HG02623 (cell line): ENCODE data around the gene EPM2AIP1.
"Not testable (repeated sequence)": the region's sequence is repeated elsewhere in the genome, so short reads cannot be mapped to it uniquely, and the experiment has no call there.

Experiments
- ATAC-seq: cut with Tn5 transposase; IDR thresholded peaks from one replicate; pipeline ENCODE4 v1.9.1; 2021; ENCODE audit warnings: moderate library complexity; ENCODE audit not compliant: unreplicated experiment

Gene EPM2AIP1

GRCh38 chr3:36993326-36994283 is 674 bp upstream of the EPM2AIP1 start, which contains the start of gene MLH1:
Gene MLH1 (plus strand): TSS chr3:36993518. CDS start chr3:36993548, 30 bp downstream.
- peak; percentile 89 for ATAC-seq

GRCh38 chr3:36991923-36992805 is 767 bp downstream of the EPM2AIP1 start:
- no peak for ATAC-seq

- ATAC-seq, result no peak
These were observed 1.8 kb downstream of the EPM2AIP1 start for GRCh38 chr3:36991147-36991546.

GRCh38 chr3:36989568-36989967 is 3.4 kb downstream of the EPM2AIP1 start:
- no peak for ATAC-seq

- no peak for ATAC-seq
These were observed 3.9 kb downstream of the EPM2AIP1 start for GRCh38 chr3:36989005-36989404.

GRCh38 chr3:36988356-36988755 is 4.6 kb downstream of the EPM2AIP1 start:
- ATAC-seq, result no peak

GRCh38 chr3:36981006-36981405 is 11.9 kb downstream of the EPM2AIP1 start:
- no peak for ATAC-seq

- ATAC-seq, result no peak
These were observed 19.8 kb downstream of the EPM2AIP1 start for GRCh38 chr3:36973139-36973538.

GRCh38 chr3:36972163-36972562 is 20.8 kb downstream of the EPM2AIP1 start:
- ATAC-seq, result no peak

- ATAC-seq, result peak; percentile 98
These were observed 23.1 kb downstream of the EPM2AIP1 start for GRCh38 chr3:36969540-36970432.

GRCh38 chr3:36969085-36969484 is 23.8 kb downstream of the EPM2AIP1 start:
- ATAC-seq, result no peak

- no peak for ATAC-seq
These were observed 27.5 kb downstream of the EPM2AIP1 start for GRCh38 chr3:36965440-36965839.

GRCh38 chr3:36964817-36965216 is 28.1 kb downstream of the EPM2AIP1 start:
- ATAC-seq, result peak; percentile 66

- ATAC-seq, result no peak
These were observed 28.6 kb downstream of the EPM2AIP1 start for GRCh38 chr3:36964331-36964730.

GRCh38 chr3:36963008-36963407 is 29.9 kb downstream of the EPM2AIP1 start:
- not testable (repeated sequence) for ATAC-seq

GRCh38 chr3:36960502-36960901 is 32.4 kb downstream of the EPM2AIP1 start:
- ATAC-seq, result no peak

GRCh38 chr3:36959821-36960220 is 33.1 kb downstream of the EPM2AIP1 start:
- ATAC-seq, result no peak

- no peak for ATAC-seq
These were observed 34.9 kb downstream of the EPM2AIP1 start for GRCh38 chr3:36957862-36958686.

- no peak for ATAC-seq
These were observed 35.9 kb downstream of the EPM2AIP1 start for GRCh38 chr3:36957063-36957462.

GRCh38 chr3:36956155-36956554 is 36.8 kb downstream of the EPM2AIP1 start:
- no peak for ATAC-seq
